ENCODE measurements around the gene TPI1.
"Not testable (repeated sequence)": the region's sequence is repeated elsewhere in the genome, so short reads cannot be mapped to it uniquely, and the experiment has no call there.

TPI1 gene

DNA sequence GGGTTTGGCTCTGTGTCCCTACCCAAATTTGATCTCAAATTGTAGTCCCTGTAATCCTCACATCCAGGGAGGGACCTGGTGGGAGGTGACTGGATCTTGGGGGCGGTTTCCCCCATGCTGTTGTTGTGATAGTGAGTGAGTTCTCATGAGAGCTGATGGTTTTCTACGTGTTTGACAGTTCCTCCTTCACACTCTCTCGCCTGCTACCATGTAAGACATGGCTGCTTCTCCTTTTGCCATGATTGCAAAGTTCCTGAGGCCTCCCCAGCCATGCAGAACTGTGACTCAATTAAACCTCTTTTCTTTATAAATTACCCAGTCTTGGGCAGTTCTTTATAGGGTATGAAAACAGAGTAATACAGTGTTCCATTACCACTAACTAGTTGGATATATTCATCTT is 27.0 kb downstream of the TPI1 start:
- no peak for DNase-seq (ENCODE audit: low read depth)

DNA sequence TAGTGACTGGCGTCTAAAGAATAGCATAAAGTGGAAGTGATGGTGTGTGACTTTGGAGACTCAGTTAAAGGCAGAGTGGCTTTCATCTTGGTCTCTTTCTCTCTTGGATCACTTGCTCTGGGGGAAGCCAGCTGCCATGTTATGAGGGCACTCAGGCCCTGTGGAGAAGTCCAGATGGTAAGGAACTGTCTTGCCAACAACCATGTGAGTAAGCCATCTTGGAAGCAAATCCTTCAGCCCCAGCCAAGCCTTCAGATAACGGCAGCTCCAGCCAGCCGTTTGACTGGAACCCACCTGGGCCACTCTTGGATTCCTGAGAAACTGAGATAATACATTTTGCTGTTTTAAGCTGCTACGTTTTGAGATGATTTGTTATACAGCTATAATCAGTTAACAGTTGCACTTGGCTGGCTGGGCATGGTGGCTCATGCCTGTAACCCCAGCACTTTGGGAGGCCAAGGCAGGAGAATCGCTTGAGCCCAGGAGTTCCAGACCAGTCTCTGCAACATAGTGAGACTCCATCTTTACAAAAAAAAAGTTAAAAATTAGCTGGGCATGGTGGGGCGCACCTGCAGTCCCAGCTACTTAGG is 29.6 kb downstream of the TPI1 start:
- no peak for DNase-seq (ENCODE audit: low read depth)

DNA sequence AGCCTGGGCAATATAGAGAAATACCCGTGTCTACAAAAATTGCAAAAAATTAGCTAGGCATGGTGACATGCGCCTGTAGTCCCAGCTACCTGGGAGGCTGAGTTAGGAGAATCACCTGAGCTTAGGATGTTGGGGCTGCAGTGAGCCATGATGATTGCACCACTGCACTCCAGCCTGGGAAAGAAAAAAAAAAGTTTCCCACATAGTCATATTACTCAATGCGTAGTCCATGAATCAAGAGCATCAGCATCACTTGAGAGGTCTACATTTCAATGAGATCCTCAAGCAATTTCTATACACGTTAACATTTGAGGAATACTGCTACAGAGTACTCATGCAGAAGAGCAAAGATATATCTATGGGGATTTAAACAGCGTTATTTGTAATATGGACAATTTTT is 32.1 kb downstream of the TPI1 start:
- DNase-seq (ENCODE audit: low read depth): no peak

DNA sequence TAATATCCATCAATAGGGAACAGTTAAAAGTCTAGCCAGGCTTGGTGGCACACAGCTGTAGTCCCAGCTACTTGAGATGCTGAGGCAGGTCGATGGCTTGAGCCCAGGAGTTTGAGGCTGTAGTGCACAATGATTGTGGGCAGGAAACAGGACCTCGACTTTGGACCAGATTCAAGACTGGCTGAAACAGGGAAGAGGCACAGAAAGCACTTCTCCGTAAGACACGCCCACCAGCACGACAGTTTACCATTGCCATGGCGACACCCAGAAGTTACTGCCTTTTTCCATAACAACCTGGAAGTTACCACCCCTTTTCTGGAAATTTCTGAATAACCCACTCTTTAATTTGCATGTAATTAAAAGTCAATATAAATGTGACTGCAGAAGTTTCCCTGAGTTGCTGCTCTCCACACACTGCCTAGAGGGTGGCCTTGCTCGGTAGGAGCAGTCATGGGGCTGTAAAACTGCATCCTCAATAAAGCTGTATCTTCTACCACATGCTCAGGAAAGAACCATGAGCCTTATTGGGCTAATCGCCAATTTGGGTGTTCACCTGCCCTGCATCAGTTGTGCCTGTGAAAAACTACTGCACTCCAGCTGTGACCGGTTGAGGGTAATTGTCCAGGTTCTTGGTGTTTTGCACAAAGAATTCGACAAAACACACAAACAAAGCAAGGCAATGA is 32.6 kb downstream of the TPI1 start:
- DNase-seq (ENCODE audit: low read depth): no peak

DNA sequence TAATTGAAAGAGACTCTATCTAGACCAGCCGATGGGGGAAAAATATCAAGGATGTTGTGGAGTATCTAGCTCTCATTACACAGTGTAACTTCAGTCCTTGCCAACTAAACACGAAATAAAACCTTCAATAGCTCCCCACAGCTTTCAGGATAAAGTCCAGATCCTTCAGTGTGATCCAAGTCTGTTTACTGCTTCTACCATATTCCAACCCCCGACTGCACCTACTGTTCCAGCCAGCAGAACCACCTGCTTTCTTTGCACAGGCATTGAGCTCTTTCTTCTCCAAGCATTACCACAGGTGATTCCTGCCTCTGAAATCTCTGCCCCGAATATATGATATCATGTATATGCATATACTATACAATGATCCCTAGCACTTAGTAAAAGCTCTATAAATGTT is 35.1 kb downstream of the TPI1 start:
- no peak for DNase-seq (ENCODE audit: low read depth)

DNA sequence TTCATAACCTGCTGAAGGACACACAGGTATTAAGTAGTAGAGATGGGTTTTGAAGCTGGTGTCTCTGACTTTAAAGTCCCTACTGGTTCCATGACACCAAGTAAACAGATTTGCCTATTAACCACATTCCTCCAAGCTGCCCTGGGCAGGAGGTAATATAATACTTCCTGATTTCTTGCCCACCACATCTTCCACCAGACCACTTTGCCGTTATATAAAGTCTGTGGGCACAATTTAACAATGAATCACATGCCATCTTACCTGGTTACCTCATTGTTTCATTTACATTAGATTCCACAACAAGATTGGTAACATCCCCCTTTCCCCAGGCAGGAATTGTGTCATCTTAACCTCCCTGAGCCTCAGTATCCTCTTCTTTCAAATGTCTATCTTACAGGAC is 36.4 kb downstream of the TPI1 start:
- DNase-seq (ENCODE audit: low read depth): no peak

DNA sequence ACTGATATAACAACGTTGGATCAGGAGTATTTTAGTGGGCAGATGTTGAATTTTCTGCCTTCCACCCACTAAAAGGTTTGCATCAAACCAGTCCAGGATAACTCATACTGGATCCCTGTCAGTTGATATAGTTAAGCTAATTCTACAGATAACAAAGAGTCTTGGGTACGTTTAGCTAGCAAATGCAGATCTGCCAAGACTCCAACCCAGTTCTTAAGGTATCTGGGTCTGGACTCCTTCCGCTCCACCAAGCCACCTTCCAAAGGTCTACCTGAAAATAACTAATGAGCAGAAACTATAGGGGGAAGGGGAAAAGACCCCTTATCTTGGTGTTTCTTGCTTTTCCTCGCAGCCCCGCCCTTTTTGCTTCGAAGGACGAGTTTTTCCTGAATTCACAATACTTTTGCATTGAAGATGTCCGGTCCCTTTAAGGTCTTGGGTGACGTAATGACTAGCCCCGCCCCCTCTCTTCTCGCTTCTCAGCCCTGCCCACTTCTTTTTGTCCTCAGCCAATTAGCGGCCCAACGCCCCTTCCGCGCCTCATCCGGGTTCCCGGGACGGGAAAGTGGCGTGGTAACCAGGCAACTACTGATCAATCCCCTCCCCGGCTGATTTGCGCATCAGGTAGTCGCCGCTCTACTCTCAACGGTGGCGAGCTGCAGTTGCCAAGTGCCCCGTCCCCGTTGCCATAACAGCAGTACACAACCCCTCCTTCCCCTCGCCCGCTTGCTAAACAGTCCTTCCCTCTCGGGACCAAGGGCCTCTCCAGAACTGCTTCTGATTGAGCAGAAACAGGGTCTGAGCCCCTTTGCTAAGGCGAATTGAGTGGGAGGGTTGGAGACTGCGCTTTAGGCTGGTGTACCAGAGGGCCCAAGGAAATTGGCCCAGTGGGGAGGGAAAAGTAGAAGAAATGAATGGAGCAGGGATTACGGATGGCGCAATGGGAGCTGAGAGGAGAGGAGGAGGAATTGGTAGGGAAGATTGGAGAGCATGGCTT is 37.2 kb downstream of the TPI1 start, which contains the start of gene LRRC23:
Gene LRRC23 (plus strand): TSS at position 543 of the 997 bp plus-strand sequence. CDS start 812 bp downstream, outside the sequence.
- DNase-seq (ENCODE audit: low read depth): peak; percentile 97

DNA sequence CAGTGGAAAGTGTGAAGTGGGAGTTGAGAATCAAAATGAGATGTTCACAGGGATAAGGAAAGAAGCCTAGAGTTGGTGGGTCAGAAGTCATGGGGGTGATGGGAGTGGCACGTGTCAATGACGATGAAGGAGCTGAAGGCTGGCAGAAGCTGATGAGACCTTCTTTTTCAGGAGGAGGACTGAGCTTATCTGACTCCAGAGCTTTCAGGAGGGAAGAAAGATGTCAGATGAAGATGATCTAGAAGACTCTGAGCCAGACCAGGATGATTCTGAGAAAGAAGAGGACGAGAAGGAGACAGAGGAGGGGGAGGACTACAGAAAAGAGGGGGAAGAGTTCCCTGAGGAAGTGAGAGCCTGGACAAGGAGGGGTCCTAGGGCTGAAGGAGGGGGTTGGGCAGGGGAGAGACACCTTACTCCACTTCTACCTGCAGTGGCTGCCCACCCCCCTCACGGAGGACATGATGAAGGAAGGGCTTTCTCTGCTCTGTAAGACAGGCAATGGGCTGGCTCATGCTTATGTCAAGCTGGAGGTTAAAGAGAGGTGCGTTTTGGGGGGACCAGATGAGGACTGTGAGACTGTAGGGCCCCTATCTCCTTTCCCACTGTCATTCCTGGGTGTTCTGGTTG is 38.2 kb downstream of the TPI1 start:
- no peak for DNase-seq (ENCODE audit: low read depth)

DNA sequence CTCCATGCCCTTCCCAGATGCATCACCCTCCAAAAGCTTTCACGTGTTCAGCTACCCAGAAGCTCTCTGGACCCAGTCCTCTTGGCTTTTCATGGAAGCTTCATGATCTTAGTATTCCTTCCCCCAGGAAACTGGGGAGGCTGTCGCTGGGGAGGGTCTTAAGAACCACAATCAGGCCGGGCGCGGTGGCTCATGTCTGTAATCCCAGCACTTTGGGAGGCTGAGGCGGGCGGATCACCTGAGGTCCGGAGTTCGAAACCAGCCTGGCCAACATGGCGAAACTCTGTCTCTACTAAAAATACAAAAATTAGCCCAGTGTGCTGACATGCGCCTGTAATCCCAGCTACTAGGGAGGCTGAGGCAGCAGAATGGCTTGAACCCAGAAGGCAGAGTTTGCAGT is 40.8 kb downstream of the TPI1 start:
- not testable (repeated sequence) for DNase-seq (ENCODE audit: low read depth)

DNA sequence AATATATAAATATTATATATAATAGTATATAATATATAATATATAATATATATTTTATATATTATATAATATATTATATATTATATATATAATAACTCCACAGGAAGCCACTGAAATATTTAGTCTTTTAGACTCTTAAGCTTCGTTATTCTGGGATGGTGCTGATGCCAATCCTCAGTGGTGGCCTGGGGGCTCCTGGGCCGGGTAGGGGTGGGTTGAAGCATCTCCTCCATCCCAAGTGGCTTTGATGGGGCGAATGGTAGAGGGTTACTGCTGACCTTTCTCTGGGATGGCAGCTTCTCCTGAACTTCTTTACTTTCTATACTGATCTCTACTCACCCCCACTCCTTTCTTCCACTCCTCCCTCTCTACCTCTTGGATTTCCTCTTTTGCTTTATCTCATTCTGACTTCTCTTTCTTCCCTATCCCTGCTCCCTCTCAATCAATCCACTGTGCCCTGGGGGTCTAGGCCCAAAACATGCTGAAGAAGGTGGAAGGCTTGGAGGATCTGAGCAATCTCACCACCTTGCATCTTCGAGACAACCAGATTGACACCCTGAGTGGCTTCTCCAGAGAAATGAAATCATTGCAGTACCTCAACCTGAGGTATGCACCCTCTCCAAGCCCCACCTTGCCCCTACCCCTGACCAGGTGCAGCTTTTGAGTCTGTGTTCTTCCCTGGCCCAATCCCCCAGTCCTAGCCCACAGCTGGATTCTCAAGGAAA is 42.3 kb downstream of the TPI1 start:
- no peak for DNase-seq (ENCODE audit: low read depth)

DNA sequence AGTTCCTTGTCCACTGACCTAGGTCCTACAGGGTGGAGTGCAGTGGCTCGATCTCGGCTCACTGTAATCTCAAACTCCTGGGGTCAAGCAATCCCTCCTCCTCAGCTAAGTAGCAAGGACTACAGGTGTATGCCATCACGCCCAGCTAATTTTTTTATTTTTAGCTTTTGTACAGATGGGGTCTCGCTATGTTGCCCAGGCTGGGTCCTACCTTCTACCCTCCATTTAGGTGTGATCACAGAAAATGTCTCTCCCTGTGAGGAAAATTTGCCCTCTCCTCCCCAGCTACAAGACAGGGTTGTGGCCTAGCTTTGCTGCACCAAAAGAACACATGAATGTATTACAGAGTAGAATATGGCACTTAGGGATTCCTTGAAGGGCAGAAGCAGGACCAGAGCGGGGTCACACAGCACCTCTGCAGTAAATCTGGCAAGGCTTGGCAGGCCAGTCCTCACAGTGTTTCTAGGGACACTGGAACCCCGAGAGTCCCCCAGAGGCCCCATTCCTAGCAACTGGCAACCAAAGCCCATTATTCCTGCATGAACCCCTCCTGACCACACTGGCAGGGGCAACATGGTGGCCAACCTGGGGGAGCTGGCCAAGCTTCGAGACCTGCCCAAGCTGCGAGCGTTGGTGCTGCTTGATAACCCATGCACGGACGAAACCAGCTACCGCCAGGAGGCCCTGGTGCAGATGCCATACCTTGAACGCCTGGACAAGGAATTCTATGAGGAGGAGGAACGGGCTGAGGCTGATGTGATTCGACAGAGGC is 45.0 kb downstream of the TPI1 start:
- DNase-seq (ENCODE audit: low read depth): no peak

DNA sequence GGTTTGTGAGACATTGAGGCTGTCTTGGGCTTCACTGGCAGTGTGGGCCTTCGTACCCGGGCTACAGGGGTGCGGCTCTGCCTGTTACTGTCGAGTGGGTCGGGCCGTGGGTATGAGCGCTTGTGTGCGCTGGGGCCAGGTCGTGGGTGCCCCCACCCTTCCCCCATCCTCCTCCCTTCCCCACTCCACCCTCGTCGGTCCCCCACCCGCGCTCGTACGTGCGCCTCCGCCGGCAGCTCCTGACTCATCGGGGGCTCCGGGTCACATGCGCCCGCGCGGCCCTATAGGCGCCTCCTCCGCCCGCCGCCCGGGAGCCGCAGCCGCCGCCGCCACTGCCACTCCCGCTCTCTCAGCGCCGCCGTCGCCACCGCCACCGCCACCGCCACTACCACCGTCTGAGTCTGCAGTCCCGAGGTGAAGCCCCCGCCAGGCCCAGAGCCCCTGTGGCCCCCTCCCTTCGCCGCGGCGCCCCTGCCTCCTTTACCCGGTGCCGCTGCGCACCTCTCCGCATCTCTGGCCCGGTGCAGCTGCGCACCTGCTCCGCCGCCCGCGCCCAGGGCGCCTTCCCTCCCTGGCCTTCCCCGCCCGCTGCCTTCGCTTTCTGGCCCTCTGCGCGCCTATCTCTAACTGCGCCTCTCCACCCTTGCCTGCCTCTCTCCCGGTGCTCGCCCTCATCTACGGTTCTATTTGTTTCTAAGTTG is 47.1 kb downstream of the TPI1 start, which contains the start of gene ENO2:
Gene ENO2 (plus strand): TSS at position 335 of the 701 bp plus-strand sequence. CDS start 1,253 bp downstream, outside the sequence.
- peak; percentile 64 for DNase-seq (ENCODE audit: low read depth)

DNA sequence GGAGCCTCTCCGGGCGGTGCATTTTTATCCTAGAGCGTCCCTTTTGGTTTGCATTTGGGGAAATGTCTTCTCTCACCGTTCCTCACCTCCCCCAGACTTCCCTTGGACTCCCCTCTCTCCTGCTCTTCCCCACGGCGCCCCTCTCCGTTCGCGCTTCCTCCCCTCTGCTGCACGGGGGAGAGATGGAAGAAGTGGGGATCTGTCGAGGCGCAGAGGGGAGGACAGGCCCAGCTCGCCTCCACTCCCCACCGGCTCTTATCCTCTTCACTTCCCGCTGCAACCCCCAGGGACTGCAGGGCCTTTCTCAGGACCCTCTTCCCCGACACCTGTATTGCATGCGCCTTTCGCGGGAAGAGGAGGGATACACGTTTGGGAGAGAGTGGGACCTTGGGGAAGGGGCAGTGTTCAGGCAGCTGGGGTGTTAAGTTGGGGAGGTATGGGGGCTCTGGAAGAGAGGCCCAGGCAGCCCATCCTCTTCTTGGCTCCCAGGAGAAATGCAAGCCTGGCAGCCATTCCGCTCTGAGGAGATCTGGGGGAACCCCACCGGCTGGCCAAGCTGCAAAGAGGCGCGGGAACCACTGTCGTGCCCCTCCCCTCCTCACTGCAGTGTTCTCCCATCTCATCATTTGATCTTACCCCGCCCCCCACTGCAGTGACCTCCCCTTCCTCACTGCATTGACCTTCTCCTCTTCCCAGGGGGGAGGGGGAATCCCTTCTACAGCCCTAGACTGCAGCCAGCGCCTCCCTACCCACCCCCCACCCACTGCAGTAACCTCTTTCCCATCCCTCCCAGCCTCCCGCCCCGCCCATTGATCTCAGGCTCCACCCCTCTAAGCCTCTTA is 47.8 kb downstream of the TPI1 start:
- no peak for DNase-seq (ENCODE audit: low read depth)

DNA sequence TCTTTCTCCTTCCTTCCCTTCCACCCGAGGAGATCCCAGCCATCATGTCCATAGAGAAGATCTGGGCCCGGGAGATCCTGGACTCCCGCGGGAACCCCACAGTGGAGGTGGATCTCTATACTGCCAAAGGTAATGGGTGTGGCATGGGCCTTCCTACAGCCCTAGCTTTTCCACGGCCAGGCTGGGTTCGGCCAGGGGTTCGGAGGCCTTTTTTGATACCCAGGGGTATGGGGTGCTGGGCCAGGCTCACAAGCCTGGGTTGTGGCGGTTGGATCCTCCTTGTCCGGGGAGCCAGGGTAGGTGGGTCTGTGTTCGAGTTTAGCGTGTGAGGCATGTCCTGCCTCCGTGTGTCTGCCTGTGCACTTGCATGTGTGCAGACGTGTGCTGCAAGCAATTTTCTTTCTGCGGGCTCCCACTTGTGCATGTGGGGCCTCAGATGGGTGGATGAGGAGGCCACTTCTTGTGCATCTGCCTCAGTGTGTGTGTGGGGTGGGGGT is 48.5 kb downstream of the TPI1 start:
- no peak for DNase-seq (ENCODE audit: low read depth)

DNA sequence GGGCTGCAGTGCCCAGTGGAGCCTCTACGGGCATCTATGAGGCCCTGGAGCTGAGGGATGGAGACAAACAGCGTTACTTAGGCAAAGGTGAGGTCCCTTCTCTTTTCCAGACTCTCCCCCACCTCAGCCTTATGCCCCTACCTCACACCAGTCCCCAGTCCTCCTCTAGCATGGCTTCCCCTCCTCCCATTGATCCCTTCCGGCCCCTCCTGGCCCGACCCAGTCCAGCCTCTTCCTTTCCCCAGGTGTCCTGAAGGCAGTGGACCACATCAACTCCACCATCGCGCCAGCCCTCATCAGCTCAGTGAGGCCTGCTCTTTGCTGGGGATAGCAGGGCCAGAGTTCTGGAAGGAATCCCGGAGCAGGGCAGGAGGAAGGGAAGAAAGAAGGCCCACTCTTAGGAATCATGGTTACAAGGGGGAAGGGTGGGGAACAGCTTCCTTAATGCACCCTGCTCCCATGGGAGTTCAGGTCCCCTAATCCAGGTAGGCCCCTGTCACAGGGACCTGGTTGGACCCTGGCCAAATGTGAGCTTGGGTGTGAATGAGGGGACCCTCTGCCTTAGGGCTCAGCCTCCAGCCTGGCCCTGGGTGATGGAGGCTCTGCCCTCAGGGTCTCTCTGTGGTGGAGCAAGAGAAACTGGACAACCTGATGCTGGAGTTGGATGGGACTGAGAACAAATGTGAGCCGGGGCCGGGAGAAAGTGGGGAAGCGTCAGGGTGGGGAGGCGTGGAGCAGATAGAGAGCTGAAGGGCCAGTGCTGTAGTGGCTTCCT is 49.3 kb downstream of the TPI1 start:
- no peak for DNase-seq (ENCODE audit: low read depth)

DNA sequence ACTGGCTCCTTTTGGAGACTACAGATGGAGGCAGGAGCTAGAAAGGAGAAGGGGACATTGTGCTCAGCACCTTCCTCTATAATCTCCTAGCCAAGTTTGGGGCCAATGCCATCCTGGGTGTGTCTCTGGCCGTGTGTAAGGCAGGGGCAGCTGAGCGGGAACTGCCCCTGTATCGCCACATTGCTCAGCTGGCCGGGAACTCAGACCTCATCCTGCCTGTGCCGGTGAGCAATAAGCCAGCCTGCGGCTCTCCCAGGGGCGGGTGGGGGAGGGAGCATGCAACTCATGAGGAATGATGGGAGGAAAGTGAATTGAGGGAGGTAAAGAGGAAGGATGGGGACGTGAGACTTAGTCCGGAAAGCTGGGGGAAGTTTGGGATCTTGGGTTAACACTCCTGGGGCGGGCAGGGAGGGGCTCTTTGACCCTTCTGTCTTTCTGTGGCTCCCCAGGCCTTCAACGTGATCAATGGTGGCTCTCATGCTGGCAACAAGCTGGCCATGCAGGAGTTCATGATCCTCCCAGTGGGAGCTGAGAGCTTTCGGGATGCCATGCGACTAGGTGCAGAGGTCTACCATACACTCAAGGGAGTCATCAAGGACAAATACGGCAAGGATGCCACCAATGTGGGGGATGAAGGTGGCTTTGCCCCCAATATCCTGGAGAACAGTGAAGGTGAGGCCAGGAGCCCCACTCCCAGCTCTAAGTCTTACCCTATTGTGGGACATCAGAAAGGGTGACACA is 50.3 kb downstream of the TPI1 start:
- no peak for DNase-seq (ENCODE audit: low read depth)

DNA sequence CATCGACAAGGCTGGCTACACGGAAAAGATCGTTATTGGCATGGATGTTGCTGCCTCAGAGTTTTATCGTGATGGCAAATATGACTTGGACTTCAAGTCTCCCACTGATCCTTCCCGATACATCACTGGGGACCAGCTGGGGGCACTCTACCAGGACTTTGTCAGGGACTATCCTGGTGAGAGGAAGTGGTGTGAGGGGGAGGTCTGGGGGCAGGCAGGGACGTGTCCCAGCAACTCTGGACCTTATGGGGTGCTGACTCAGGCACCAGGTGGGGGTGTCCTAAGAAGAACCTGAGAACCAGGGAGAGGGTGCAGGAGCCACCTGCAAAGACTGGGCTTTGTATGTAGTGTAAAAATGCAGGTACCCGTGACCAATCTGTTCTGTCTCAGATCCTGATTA is 52.3 kb downstream of the TPI1 start:
- no peak for DNase-seq (ENCODE audit: low read depth)
